Activated naive CD8-positive, alpha-beta T cell treated with anti-CD3 and anti-CD28 coated beads for 36 hours (primary cell): Measurements from ENCODE around the gene CDY2B. TPM values are rescaled to one million over a fixed set of nuclear protein-coding genes. Genes with fewer than 3 reads are reported as not detected.

Experiments
- total RNA-seq, 2 experiments: library from RNA; stranded (reverse); gene quantifications; one replicate each; pipeline ENCODE4 v1.2.3, GENCODE V29; 2021

CDY2B gene
- total RNA-seq, 2 experiments from 2014 or later: not detected

Other genes starting within 250 kb of the CDY2B start
- not detected for gene CDY2A, start 145.6 kb upstream of the CDY2B start, total RNA-seq